Keratinocyte (primary cell): ENCODE data around the gene FHIT. TPM values are rescaled to one million over a fixed set of nuclear protein-coding genes. Genes with fewer than 3 reads are reported as not detected.

Experiments
- DNase-seq: peaks from one replicate; pipeline ENCODE4 v3.0.0-alpha.2; 2011; ENCODE audit warnings: low read depth, missing footprints, low spot score
- FAIRE-seq: peaks from 2 replicates; lab custom pipeline; 2011; peaks lifted over from hg19 to GRCh38; lab: Jason Lieb, UNC
- H2AFZ ChIP-seq: 2 replicates; pipeline ENCODE4 v1.6.0; 2012; ENCODE audit warnings: low read length, control low read depth, inconsistent platforms; ENCODE audit not compliant: control insufficient read depth
- H3K27ac ChIP-seq: 2 replicates; pipeline ENCODE4 v1.5.1; 2011; ENCODE audit warnings: low read length; ENCODE audit not compliant: control insufficient read depth, insufficient read depth
- H3K27me3 ChIP-seq: 3 replicates; pipeline ENCODE4 v1.6.0; 2011; ENCODE audit warnings: low read length; ENCODE audit not compliant: control insufficient read depth, insufficient read depth; ENCODE audit errors: extremely low read depth
- H3K36me3 ChIP-seq, 2 experiments: 2 replicates in 1 of 2; 3 replicates in 1 of 2; pipeline ENCODE4 v1.5.1; 2011; ENCODE audit warnings: low read length in 2 of 2, mild to moderate bottlenecking in 1 of 2; ENCODE audit not compliant: control insufficient read depth in 2 of 2, insufficient read depth in 2 of 2; ENCODE audit errors: extremely low read depth in 1 of 2
- H3K4me1 ChIP-seq: 3 replicates; pipeline ENCODE4 v1.5.1; 2011; ENCODE audit warnings: low read length; ENCODE audit not compliant: control insufficient read depth, insufficient read depth; ENCODE audit errors: extremely low read depth
- H3K4me2 ChIP-seq: 3 replicates; pipeline ENCODE4 v1.6.0; 2011; ENCODE audit warnings: low read depth, low read length; ENCODE audit not compliant: control insufficient read depth, insufficient read depth; ENCODE audit errors: extremely low read depth
- H3K4me3 ChIP-seq, 3 experiments: fragments of 200-600 bp in 1 of 3; sonication (generic) in 1 of 3; 2 replicates in 2 of 3; 3 replicates in 1 of 3; pipeline ENCODE4 v1.5.1; 2011 to 2016; ENCODE audit warnings: low read length in 3 of 3, mild to moderate bottlenecking in 3 of 3, control low read depth in 2 of 3, inconsistent platforms in 1 of 3, low read depth in 1 of 3, mixed read lengths in 1 of 3, mixed run types in 1 of 3, moderate library complexity in 1 of 3; ENCODE audit not compliant: control insufficient read depth in 2 of 3, insufficient read depth in 2 of 3; ENCODE audit errors: extremely low read depth in 1 of 3
- H3K79me2 ChIP-seq: 2 replicates; pipeline ENCODE4 v1.6.0; 2012; ENCODE audit warnings: low read length; ENCODE audit not compliant: control insufficient read depth, insufficient read depth
- H3K9ac ChIP-seq: 3 replicates; pipeline ENCODE4 v1.6.0; 2011; ENCODE audit warnings: low read length; ENCODE audit not compliant: control insufficient read depth, insufficient read depth; ENCODE audit errors: extremely low read depth
- H3K9me1 ChIP-seq: 3 replicates; pipeline ENCODE4 v1.6.0; 2011; ENCODE audit warnings: low read length; ENCODE audit not compliant: control insufficient read depth, insufficient read depth; ENCODE audit errors: extremely low read depth
- H3K9me3 ChIP-seq: 2 replicates; pipeline ENCODE4 v1.5.1; 2012; ENCODE audit warnings: low read depth, low read length; ENCODE audit not compliant: control insufficient read depth
- H4K20me1 ChIP-seq: 3 replicates; pipeline ENCODE4 v1.6.0; 2011; ENCODE audit warnings: low read length; ENCODE audit not compliant: control insufficient read depth, insufficient read depth; ENCODE audit errors: extremely low read depth
- CTCF ChIP-seq, 3 experiments: IDR thresholded peaks in 1 of 3; conservative IDR thresholded peaks in 1 of 3; optimal IDR thresholded peaks in 1 of 3; 2 replicates in 2 of 3; 3 replicates in 1 of 3; pipeline versions ENCODE3 to v1.5.1; 2011; ENCODE audit warnings: low read length in 3 of 3, mild to moderate bottlenecking in 3 of 3, moderate library complexity in 2 of 3, control low read depth in 1 of 3, inconsistent platforms in 1 of 3; ENCODE audit not compliant: insufficient read depth in 2 of 3; ENCODE audit errors: extremely low read depth in 1 of 3
- EZH2 ChIP-seq: IDR thresholded peaks from one replicate; pipeline ENCODE4 v1.6.1; 2012; ENCODE audit warnings: inconsistent platforms, mild to moderate bottlenecking, low read length, moderate library complexity
- dilution Hi-C: fragments of 300-500 bp; cut with MboI; formaldehyde crosslinking; loops from one replicate; pipeline ENCODE4 v1.7.0; 2020; ENCODE audit warnings: low sequenced_read_pairs; ENCODE audit not compliant: extremely low pct_ligation_motif_present
- polyA plus RNA-seq, 5 experiments: library from polyadenylated mRNA; depleted of rRNA in 3 of 5; stranded (reverse) in 3 of 5; stranded (forward) in 1 of 5; unstranded in 1 of 5; fragments of >200 nt; gene quantifications; 1 replicate in 1 of 5; 2 replicates in 3 of 5; 3 replicates in 1 of 5; pipeline versions ENCODE4 v1.2.1 to v1.2.3, GENCODE V29; 2011 to 2012; ENCODE audit warnings: missing spikeins in 2 of 5, low read depth in 1 of 5, low replicate concordance in 1 of 5

FHIT gene
- polyA plus RNA-seq, 1 donor (not counting 4 experiments of a cell fraction or from before 2014, with no cell fraction given): 2.2 TPM

GRCh38 chr3:60131618-60132017 is 1119.6 kb downstream of the FHIT start:
- Histone ChIP-seq H2AFZ (no peak overlapping the region), H3K9me1 (no peaks in the 10 kb centered on the region), H3K79me2 (no peaks in the 10 kb centered on the region), H3K4me2 (no peak overlapping the region), H3K4me3 (no peak overlapping the region), H3K4me1 (peaks cover 7% of the 10 kb centered on the region), H3K27ac (no peak overlapping the region), H3K9me3 (no peaks in the 10 kb centered on the region), H3K36me3 (no peaks in the 10 kb centered on the region), H3K9ac (no peak overlapping the region), H3K27me3 (no peaks in the 10 kb centered on the region), H4K20me1 (no peaks in the 10 kb centered on the region)
- DNase-seq: no peak
- TF ChIP-seq CTCF (optimal IDR thresholded peaks at IDR 0.05 in 1 of 3, IDR thresholded peaks at IDR 0.05 in 1 of 3, conservative IDR thresholded peaks at IDR 0.05 in 1 of 3; ENCODE audit: extremely low read depth in 1 of 3, insufficient read depth in 2 of 3, low read length in 3 of 3) (no peak), EZH2 (no peak)
- dilution Hi-C loops: no loop called here
- FAIRE-seq: no peak

GRCh38 chr3:60126511-60127304 is 1124.5 kb downstream of the FHIT start:
- H3K4me3 ChIP-seq: no peak overlapping the region
- H3K9ac ChIP-seq: no peak overlapping the region
- H3K36me3 ChIP-seq: no peaks in the 10 kb centered on the region
- H4K20me1 ChIP-seq: no peaks in the 10 kb centered on the region
- H3K79me2 ChIP-seq: no peaks in the 10 kb centered on the region
- dilution Hi-C loops: no loop called here
- no peak overlapping the region for H3K27ac ChIP-seq
- no peak overlapping the region for H3K4me2 ChIP-seq
- no peaks in the 10 kb centered on the region for H3K27me3 ChIP-seq
- no peaks in the 10 kb centered on the region for H3K9me1 ChIP-seq
- FAIRE-seq: no peak
- DNase-seq: no peak
- H3K4me1 ChIP-seq: no peaks in the 10 kb centered on the region
- no peak for TF ChIP-seq EZH2
- no peak for TF ChIP-seq CTCF (optimal IDR thresholded peaks at IDR 0.05 in 1 of 3, IDR thresholded peaks at IDR 0.05 in 1 of 3, conservative IDR thresholded peaks at IDR 0.05 in 1 of 3; ENCODE audit: extremely low read depth in 1 of 3, insufficient read depth in 2 of 3, low read length in 3 of 3)
- H3K9me3 ChIP-seq: no peaks in the 10 kb centered on the region
- no peak overlapping the region for H2AFZ ChIP-seq
